NCI-H1105 (cell line): ENCODE data around the gene HDHD2.

Source experiments
- DNase-seq: peaks from one replicate; lab custom pipeline; 2025; lab: John Stamatoyannopoulos, UW

The HDHD2 gene

GRCh38 chr18:47062471-47062870 lies 87.8 kb downstream of the HDHD2 start:
- no peak for DNase-seq
